ENCODE data around the gene USF2. TPM values are rescaled to one million over a fixed set of nuclear protein-coding genes. Genes with fewer than 3 reads are reported as not detected.

The USF2 gene
- total RNA-seq, 4 donors from 2014 or later: 75.1 to 137 (median 93.0) TPM

GRCh38 chr19:35257113-35257461, 11.7 kb upstream of the USF2 start:
- H3K4me3 ChIP-seq: no peak overlapping the region
- TF ChIP-seq POLR2AphosphoS5 (IDR thresholded peaks at IDR 0.05): no peak
- no peak for TF ChIP-seq POLR2A (IDR thresholded peaks at IDR 0.05)
- no peak for TF ChIP-seq EP300 (IDR thresholded peaks at IDR 0.05)
- no peak for TF ChIP-seq CTCF (IDR thresholded peaks at IDR 0.05)
- H3K9me3 ChIP-seq: no peaks in the 10 kb centered on the region
- ATAC-seq: no peak
- H3K4me1 ChIP-seq: no peaks in the 10 kb centered on the region
- 61 to 73% methylated on average over 4 to 8 of the region's 9 CpGs for WGBS, 2 donors (ENCODE audit: low coverage in 1 of 2)
- H3K27me3 ChIP-seq: peaks cover 58% of the 10 kb centered on the region
- no peak overlapping the region for H3K27ac ChIP-seq
- H3K36me3 ChIP-seq: no peaks in the 10 kb centered on the region

GRCh38 chr19:35260694-35261304, 8.0 kb upstream of the USF2 start:
- Histone ChIP-seq H3K27me3 (peaks cover 25% of the 10 kb centered on the region), H3K4me3 (no peak overlapping the region), H3K9me3 (no peaks in the 10 kb centered on the region), H3K36me3 (no peaks in the 10 kb centered on the region), H3K4me1 (peaks cover 0 to 16% (median 13%) of the 10 kb centered on the region in 3 donors), H3K27ac (no peak overlapping the region)
- no peak for TF ChIP-seq CTCF (IDR thresholded peaks at IDR 0.05)
- TF ChIP-seq EP300 (IDR thresholded peaks at IDR 0.05): no peak
- TF ChIP-seq POLR2AphosphoS5 (IDR thresholded peaks at IDR 0.05): no peak
- ATAC-seq: no peak
- WGBS, 2 donors (ENCODE audit: low coverage in 1 of 2): 48 to 72% methylated on average over 4 to 6 of the region's 10 CpGs

- Histone ChIP-seq H3K4me3 (no peak overlapping the region), H3K4me1 (peaks cover 0 to 24% (median 19%) of the 10 kb centered on the region in 3 donors), H3K36me3 (no peaks in the 10 kb centered on the region), H3K27me3 (peaks cover 19% of the 10 kb centered on the region), H3K27ac (no peak overlapping the region), H3K9me3 (no peaks in the 10 kb centered on the region)
- WGBS, 2 donors (ENCODE audit: low coverage in 1 of 2): 25% methylated on average over 2 of the region's 12 CpGs; no CpG with 5 or more reads in 1 of the 2 donors
- ATAC-seq: no peak
- TF ChIP-seq CTCF (IDR thresholded peaks at IDR 0.05): no peak
These were observed 7.2 kb upstream of the USF2 start for GRCh38 chr19:35261356-35262100.

- Histone ChIP-seq H3K4me1 (peaks cover 0 to 30% (median 24%) of the 10 kb centered on the region in 3 donors), H3K27ac (no peak overlapping the region), H3K9me3 (no peaks in the 10 kb centered on the region), H3K27me3 (peaks cover 12% of the 10 kb centered on the region), H3K36me3 (no peaks in the 10 kb centered on the region), H3K4me3 (no peak overlapping the region)
- ATAC-seq: no peak
- WGBS, 2 donors (ENCODE audit: low coverage in 1 of 2): 49% methylated on average over 3 of the region's 17 CpGs; no CpG with 5 or more reads in 1 of the 2 donors
- TF ChIP-seq EP300 (IDR thresholded peaks at IDR 0.05): no peak
- no peak for TF ChIP-seq CTCF (IDR thresholded peaks at IDR 0.05)
- TF ChIP-seq POLR2AphosphoS5 (IDR thresholded peaks at IDR 0.05): no peak
These were observed 6.5 kb upstream of the USF2 start for GRCh38 chr19:35262101-35262761.

Measured in gastroesophageal sphincter (tissue), 4 donors.